Thyroid gland (tissue), 4 donors: Measurements from ENCODE around the gene CMSS1.

ENCODE experiments used
- CTCF ChIP-seq, 6 experiments: fragments of 200-600 bp in 3 of 6; fragments of 450-650 bp in 3 of 6; sonication (generic) in 3 of 6; IDR thresholded peaks; one replicate each; pipeline ENCODE4 v1.5.1; 2016 to 2019; ENCODE audit warnings: antibody characterized with exemption in 6 of 6, mild to moderate bottlenecking in 2 of 6, inconsistent platforms in 1 of 6, moderate library complexity in 1 of 6
- POLR2A ChIP-seq, 2 donors: fragments of 450-650 bp; IDR thresholded peaks; one replicate each; pipeline ENCODE4 v1.6.1; 2017; ENCODE audit warnings: antibody characterized with exemption in 2 of 2, mild to moderate bottlenecking in 2 of 2, moderate library complexity in 1 of 2

- TF ChIP-seq POLR2A (IDR thresholded peaks at IDR 0.05): no peak
- TF ChIP-seq CTCF (IDR thresholded peaks at IDR 0.05): no peak
Observed at GRCh38 chr3:100225193-100225592, 407.5 kb downstream of the CMSS1 start.
